Activated CD8-positive, alpha-beta T cell treated with anti-CD3 and anti-CD28 coated beads for 36 hours (primary cell): Measurements from ENCODE around the gene TOP1. TPM values are rescaled to one million over a fixed set of nuclear protein-coding genes. Genes with fewer than 3 reads are reported as not detected.

Experiments
- ATAC-seq: fragments of 200-7000 bp; cut with Tn5 transposase; one replicate; pipeline ENCODE4 v1.10.0; 2021; ENCODE audit warnings: mild to moderate bottlenecking, moderate library complexity
- CTCF ChIA-PET: fragments of 350-600 bp; sonication (Branson Sonifier 250); formaldehyde crosslinking; loops from one replicate; lab custom pipeline; 2021; ENCODE audit warnings: antibody characterized with exemption; lab: Charles Lee
- POLR2A ChIA-PET: fragments of 350-600 bp; sonication (Branson Sonifier 250); formaldehyde crosslinking; loops from one replicate; lab custom pipeline; 2021; ENCODE audit warnings: antibody characterized with exemption; lab: Charles Lee
- DNase-seq: peaks from one replicate; pipeline ENCODE4 v3.0.0-alpha.2; 2020
- H3K27ac Mint-ChIP-seq: one replicate; pipeline ENCODE4 v1.8.0; 2021; ENCODE audit warnings: mild to moderate bottlenecking, mixed read lengths
- H3K27me3 Mint-ChIP-seq: one replicate; pipeline ENCODE4 v1.8.0; 2021; ENCODE audit warnings: mixed read lengths
- H3K36me3 Mint-ChIP-seq: one replicate; pipeline ENCODE4 v1.8.0; 2021; ENCODE audit warnings: low read depth, mixed read lengths
- H3K4me1 Mint-ChIP-seq: one replicate; pipeline ENCODE4 v1.8.0; 2021; ENCODE audit warnings: low read depth, mixed read lengths
- H3K4me3 Mint-ChIP-seq: one replicate; pipeline ENCODE4 v1.8.0; 2021; ENCODE audit warnings: mild to moderate bottlenecking, moderate library complexity, mixed read lengths
- H3K9me3 Mint-ChIP-seq: one replicate; pipeline ENCODE4 v1.8.0; 2021; ENCODE audit warnings: mixed read lengths
- intact Hi-C: fragments of 100-400 bp; cut with micrococcal nuclease; formaldehyde crosslinking; loops from one replicate; pipeline ENCODE4 v1.10.0; 2022
- total RNA-seq, 2 experiments: library from RNA; stranded (reverse); gene quantifications; one replicate each; pipeline ENCODE4 v1.2.3, GENCODE V29; 2021
- TF ChIP-seq, protein P1 (sequence below): fragments of 200-600 bp; IDR thresholded peaks from one replicate; pipeline ENCODE4 v1.8.0; 2022; ENCODE audit warnings: antibody characterized with exemption, mild to moderate bottlenecking

The TOP1 gene
- total RNA-seq, 2 experiments from 2014 or later: 81.0 to 81.1 TPM

DNA sequence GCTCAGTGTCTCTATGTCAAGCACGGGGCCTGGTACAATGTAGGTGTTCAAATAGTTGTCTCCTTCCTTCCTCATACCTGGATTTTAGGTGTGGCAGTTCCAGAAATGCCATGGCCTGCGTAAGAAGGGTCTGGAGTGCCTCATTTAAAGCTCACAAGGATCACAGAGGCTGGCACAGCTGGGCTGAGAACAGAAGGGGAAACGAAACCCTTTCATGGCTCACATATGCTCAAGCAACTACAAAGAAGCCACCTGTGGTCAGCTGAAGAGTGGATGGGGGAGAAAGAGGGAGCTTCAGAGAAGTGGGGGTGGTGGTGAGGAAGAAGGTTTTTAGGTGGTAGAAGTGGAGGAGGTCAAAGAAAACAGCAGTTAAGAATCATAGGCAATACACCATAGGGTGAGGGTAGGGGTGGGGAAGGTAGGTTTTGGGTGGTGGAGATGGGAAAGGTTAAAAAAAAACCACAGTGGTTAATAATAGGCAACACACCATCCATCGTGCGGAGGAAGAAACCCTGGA lies 17.0 kb upstream of the TOP1 start:
- CTCF ChIA-PET: interaction anchor here (1.0 to 4.8 kb wide), 5 partner anchors 11 to 123 kb away, joined by 3 to 27 read pairs (median 5); no protein-coding TSS in a partner anchor
- Mint-ChIP-seq H3K27me3 (no peaks in the 10 kb centered on the region), H3K4me1 (peaks cover 34% of the 10 kb centered on the region), H3K27ac (peak overlapping the region; percentile 55), H3K9me3 (no peaks in the 10 kb centered on the region), H3K4me3 (no peak overlapping the region), H3K36me3 (no peaks in the 10 kb centered on the region)
- POLR2A ChIA-PET: interaction anchor here (1.1 to 1.7 kb wide), 4 partner anchors 13 to 40 kb away, joined by 3 read pairs; partner anchors contain the start of gene TOP1
- intact Hi-C loops: no loop called here
- peak; percentile 86 for ATAC-seq
- DNase-seq: peak; percentile 69
- TF ChIP-seq, protein P1, sequence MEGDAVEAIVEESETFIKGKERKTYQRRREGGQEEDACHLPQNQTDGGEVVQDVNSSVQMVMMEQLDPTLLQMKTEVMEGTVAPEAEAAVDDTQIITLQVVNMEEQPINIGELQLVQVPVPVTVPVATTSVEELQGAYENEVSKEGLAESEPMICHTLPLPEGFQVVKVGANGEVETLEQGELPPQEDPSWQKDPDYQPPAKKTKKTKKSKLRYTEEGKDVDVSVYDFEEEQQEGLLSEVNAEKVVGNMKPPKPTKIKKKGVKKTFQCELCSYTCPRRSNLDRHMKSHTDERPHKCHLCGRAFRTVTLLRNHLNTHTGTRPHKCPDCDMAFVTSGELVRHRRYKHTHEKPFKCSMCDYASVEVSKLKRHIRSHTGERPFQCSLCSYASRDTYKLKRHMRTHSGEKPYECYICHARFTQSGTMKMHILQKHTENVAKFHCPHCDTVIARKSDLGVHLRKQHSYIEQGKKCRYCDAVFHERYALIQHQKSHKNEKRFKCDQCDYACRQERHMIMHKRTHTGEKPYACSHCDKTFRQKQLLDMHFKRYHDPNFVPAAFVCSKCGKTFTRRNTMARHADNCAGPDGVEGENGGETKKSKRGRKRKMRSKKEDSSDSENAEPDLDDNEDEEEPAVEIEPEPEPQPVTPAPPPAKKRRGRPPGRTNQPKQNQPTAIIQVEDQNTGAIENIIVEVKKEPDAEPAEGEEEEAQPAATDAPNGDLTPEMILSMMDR: no peak

DNA sequence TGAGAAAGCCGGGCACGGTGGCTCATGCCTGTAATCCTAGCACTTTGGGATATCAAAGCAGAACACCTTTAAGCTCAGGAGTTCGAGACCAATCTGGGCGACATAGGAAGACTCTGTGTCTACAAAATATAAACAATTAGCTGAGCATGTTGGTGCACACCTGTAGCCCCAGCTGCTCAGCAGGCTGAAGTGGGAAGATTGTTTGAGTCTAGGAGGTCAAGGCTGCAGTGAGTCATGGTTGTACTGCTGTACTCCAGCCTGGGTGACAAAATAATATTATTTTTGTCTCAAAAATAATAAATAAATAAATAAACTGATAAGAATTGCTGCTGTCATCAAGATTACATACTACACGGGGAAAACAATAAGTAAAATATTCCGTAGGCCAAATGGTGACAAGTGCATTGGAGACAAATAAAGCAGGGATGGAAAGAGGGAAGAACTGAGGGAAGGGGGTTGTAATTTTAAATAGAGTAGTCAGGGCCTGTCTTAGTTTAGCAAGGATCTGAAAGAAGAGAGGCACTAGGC lies 14.0 kb upstream of the TOP1 start:
- Mint-ChIP-seq H3K4me1 (peaks cover 24% of the 10 kb centered on the region), H3K27me3 (no peaks in the 10 kb centered on the region), H3K4me3 (no peak overlapping the region), H3K27ac (no peak overlapping the region), H3K9me3 (no peaks in the 10 kb centered on the region), H3K36me3 (no peaks in the 10 kb centered on the region)
- ATAC-seq (no peak), DNase-seq (no peak)
- TF ChIP-seq, protein P1: no peak
- intact Hi-C loops: no loop called here
- CTCF ChIA-PET: interaction anchor here (1.7 kb wide), 1 partner anchor 80 kb away, joined by 4 read pairs; no protein-coding TSS in a partner anchor
- POLR2A ChIA-PET: no interaction called here

DNA sequence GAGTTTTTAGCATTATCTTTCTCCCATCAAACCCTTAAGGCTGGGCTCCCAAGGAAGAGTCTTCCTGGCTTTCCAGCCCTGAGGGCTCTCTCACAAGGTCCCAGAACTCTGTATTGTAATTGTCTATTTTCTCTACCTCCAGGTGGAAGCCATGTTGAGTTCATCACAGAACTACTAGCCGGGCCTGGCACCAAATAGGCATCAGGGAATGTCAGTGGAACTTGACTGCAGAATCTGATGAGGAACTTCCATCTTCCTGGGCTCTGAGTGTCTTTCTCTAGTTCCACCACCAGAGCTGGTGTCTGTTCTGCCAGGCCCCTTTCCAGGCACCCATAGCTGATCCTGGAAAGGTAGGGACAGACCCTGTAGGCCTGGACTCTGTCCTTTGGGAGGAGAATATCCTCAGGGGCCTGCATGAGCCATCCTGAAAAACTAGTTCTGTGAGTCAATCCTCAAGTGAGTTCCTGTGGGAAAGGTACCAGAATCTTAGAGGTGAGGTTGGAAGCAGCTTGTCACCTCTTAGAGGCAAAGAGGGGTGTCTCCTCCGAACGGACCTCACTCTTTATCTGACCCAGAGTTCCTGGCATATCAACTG lies 11.1 kb upstream of the TOP1 start:
- Mint-ChIP-seq H3K36me3 (no peaks in the 10 kb centered on the region), H3K27ac (no peak overlapping the region), H3K27me3 (no peaks in the 10 kb centered on the region), H3K4me3 (no peak overlapping the region), H3K9me3 (no peaks in the 10 kb centered on the region), H3K4me1 (peaks cover 5% of the 10 kb centered on the region)
- ATAC-seq: no peak
- intact Hi-C loops: no loop called here
- CTCF ChIA-PET: interaction anchor here (0.7 to 2.0 kb wide), 5 partner anchors 26 to 77 kb away, joined by 3 to 8 read pairs (median 3); no protein-coding TSS in a partner anchor
- POLR2A ChIA-PET: interaction anchor here (1.4 kb wide), 2 partner anchors 11 to 12 kb away, joined by 4 read pairs; partner anchors contain the start of gene TOP1
- DNase-seq: no peak
- TF ChIP-seq, protein P1: no peak

- ChIA-PET CTCF (interaction anchor here (0.9 to 2.0 kb wide), 7 partner anchors 9 to 321 kb away, joined by 3 to 8 read pairs (median 3); no protein-coding TSS in a partner anchor), POLR2A (interaction anchor here (1.0 to 1.4 kb wide), 3 partner anchors 10 to 30 kb away, joined by 4 to 5 read pairs (median 4); partner anchors contain the start of gene TOP1)
- intact Hi-C loops: no loop called here
- H3K27me3 Mint-ChIP-seq: no peaks in the 10 kb centered on the region
- no peak for DNase-seq
- no peak for ATAC-seq
- H3K4me1 Mint-ChIP-seq: no peaks in the 10 kb centered on the region
- no peak overlapping the region for H3K27ac Mint-ChIP-seq
- H3K9me3 Mint-ChIP-seq: no peaks in the 10 kb centered on the region
- TF ChIP-seq, protein P1: no peak
- H3K4me3 Mint-ChIP-seq: no peak overlapping the region
- H3K36me3 Mint-ChIP-seq: no peaks in the 10 kb centered on the region
Measured at GRCh38 chr20:41018153-41018552, 10.5 kb upstream of the TOP1 start.

- ATAC-seq (no peak), DNase-seq (no peak)
- no peak overlapping the region for H3K4me3 Mint-ChIP-seq
- ChIA-PET POLR2A (interaction anchor here (1.3 kb wide), 1 partner anchor 12 kb away, joined by 3 read pairs; no protein-coding TSS in a partner anchor), CTCF (interaction anchor here (0.6 to 2.3 kb wide), 4 partner anchors 17 to 50 kb away, joined by 3 to 7 read pairs (median 4); no protein-coding TSS in a partner anchor)
- TF ChIP-seq, protein P1: no peak
- no peaks in the 10 kb centered on the region for H3K36me3 Mint-ChIP-seq
- H3K27ac Mint-ChIP-seq: no peak overlapping the region
- intact Hi-C loops: no loop called here
- H3K27me3 Mint-ChIP-seq: no peaks in the 10 kb centered on the region
- no peaks in the 10 kb centered on the region for H3K9me3 Mint-ChIP-seq
- H3K4me1 Mint-ChIP-seq: peaks cover 6% of the 10 kb centered on the region
Measured at GRCh38 chr20:41023549-41023948, 5.1 kb upstream of the TOP1 start.
